ENCODE results near the gene DSC3. TPM values are rescaled to one million over a fixed set of nuclear protein-coding genes. Genes with fewer than 3 reads are reported as not detected.
A peak's percentile ranks its signal among the peaks of the same experiment; 100 is the strongest.

The DSC3 gene
- total RNA-seq, 1 experiment from 2014 or later, result 0.61 TPM

DNA sequence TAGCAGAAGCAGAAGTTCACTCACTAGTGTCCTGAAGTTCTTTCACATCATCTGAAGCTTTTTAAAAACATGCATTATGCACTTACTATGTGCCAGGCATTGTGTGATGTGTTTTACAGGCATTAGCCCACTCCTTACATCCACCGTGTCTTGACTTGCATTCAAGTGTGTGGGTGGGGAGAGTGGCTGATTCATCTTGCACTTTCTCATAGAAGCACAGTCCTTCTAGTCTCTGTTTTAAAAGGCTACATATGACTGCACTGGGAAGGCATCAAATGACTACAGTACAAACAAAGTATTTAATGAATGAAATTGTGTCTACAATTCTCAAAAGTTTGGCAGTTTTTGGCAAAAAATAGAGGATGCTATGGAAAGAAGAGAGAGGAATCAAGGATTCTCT lies 21.6 kb upstream of the DSC3 start:
- no peaks in the 10 kb centered on the region; the same call in 1 of the 2 replicates for H3K27me3 Mint-ChIP-seq (ENCODE audit: low read depth)
- Histone ChIP-seq H3K56ac (ENCODE audit: insufficient read length, low read depth, low read length) (no peak overlapping the region), H4K8ac (replicated peaks; ENCODE audit: insufficient read length, low read depth, low read length) (no peak overlapping the region), H3K4me2 (ENCODE audit: insufficient read depth, insufficient read length, low read length) (no peak overlapping the region), H3K4me1 (ENCODE audit: insufficient read depth, low read length) (no peaks in the 10 kb centered on the region; the same call in 1 of the 2 replicates), H3K23ac (ENCODE audit: insufficient read length, low read depth, low read length) (no peak overlapping the region), H4K91ac (ENCODE audit: insufficient read length, low read depth, low read length) (no peak overlapping the region), H3K23me2 (ENCODE audit: insufficient read length, low read depth, low read length, poor library complexity, severe bottlenecking) (no peaks in the 10 kb centered on the region), H3K79me2 (ENCODE audit: insufficient read depth, low read length) (no peaks in the 10 kb centered on the region), H3K9me3 (ENCODE audit: control insufficient read depth, low read depth, low read length) (no peaks in the 10 kb centered on the region), H3K18ac (ENCODE audit: insufficient read length, low read depth, low read length) (no peak overlapping the region), H3K9ac (ENCODE audit: extremely low read depth, insufficient read length, low read length) (no peak overlapping the region), H4K20me1 (ENCODE audit: control insufficient read depth, insufficient read depth, insufficient read length) (no peaks in the 10 kb centered on the region), H3K14ac (ENCODE audit: insufficient read depth, low read length) (no peak overlapping the region), H3K79me1 (ENCODE audit: insufficient read depth, low read depth, low read length, poor library complexity, severe bottlenecking) (no peaks in the 10 kb centered on the region), H3K27ac (ENCODE audit: insufficient read length, low read depth, low read length) (no peak overlapping the region), H3K4ac (ENCODE audit: low read depth, low read length) (no peak overlapping the region), H2BK12ac (ENCODE audit: insufficient read length, low read depth, low read length) (no peak overlapping the region), H3K27me3 (ENCODE audit: insufficient read depth, low read length) (no peaks in the 10 kb centered on the region), H3T11ph (ENCODE audit: low read length) (no peak overlapping the region), H2BK15ac (ENCODE audit: low read depth, low read length) (no peak overlapping the region), H2AFZ (ENCODE audit: low read length) (no peak overlapping the region), H4K5ac (ENCODE audit: insufficient read length, low read depth, low read length) (no peak overlapping the region), H2AK5ac (ENCODE audit: insufficient read length, low read length) (no peak overlapping the region), H2BK120ac (ENCODE audit: low read depth, low read length, poor library complexity, severe bottlenecking) (no peak overlapping the region), H2BK5ac (ENCODE audit: insufficient read length, low read length) (peak overlapping the region; percentile 69), H2BK20ac (ENCODE audit: low read depth, low read length, poor library complexity, severe bottlenecking) (no peak overlapping the region)
- no CpG with 5 or more reads among the region's 1 CpG for WGBS (ENCODE audit: extremely low coverage, insufficient read length, low lambda C conversion rate)
- peak overlapping the region in 1 of 3 experiments; percentile 22; a peak in 1 of 7 replicates for H3K27ac Mint-ChIP-seq
- TF ChIP-seq, protein P1, sequence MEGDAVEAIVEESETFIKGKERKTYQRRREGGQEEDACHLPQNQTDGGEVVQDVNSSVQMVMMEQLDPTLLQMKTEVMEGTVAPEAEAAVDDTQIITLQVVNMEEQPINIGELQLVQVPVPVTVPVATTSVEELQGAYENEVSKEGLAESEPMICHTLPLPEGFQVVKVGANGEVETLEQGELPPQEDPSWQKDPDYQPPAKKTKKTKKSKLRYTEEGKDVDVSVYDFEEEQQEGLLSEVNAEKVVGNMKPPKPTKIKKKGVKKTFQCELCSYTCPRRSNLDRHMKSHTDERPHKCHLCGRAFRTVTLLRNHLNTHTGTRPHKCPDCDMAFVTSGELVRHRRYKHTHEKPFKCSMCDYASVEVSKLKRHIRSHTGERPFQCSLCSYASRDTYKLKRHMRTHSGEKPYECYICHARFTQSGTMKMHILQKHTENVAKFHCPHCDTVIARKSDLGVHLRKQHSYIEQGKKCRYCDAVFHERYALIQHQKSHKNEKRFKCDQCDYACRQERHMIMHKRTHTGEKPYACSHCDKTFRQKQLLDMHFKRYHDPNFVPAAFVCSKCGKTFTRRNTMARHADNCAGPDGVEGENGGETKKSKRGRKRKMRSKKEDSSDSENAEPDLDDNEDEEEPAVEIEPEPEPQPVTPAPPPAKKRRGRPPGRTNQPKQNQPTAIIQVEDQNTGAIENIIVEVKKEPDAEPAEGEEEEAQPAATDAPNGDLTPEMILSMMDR (conservative IDR thresholded peaks at IDR 0.05), result no peak
- H3K36me3 Mint-ChIP-seq (ENCODE audit: insufficient read depth in 1 of 3, low read depth in 3 of 3), result peaks cover 2 to 21% (median 18%) of the 10 kb centered on the region in 3 experiments; a peak in 5 of 7 replicates
- no peaks in the 10 kb centered on the region for H3K9me3 Mint-ChIP-seq
- peaks cover 5 to 7% of the 10 kb centered on the region in 2 experiments; a peak in 3 of 4 replicates for H3K4me1 Mint-ChIP-seq
- DNase-seq, result no peak
- no peak overlapping the region for H3K4me3 Mint-ChIP-seq

Data from H9 (cell line).